RWPE1 (cell line): ENCODE measurements around the gene PDK3.

Source experiments
- CTCF ChIA-PET: fragments of 350-600 bp; sonication (Branson Sonifier 250); formaldehyde crosslinking; extraction: SDS; loops from one replicate; lab custom pipeline; 2021; lab: Yijun Ruan, JAX
- POLR2A ChIA-PET: fragments of 400-600 bp; formaldehyde crosslinking; extraction: SDS; loops from one replicate; lab custom pipeline; 2020; ENCODE audit warnings: antibody characterized with exemption; ENCODE audit not compliant: low non-redundant PET; lab: Yijun Ruan, JAX
- DNase-seq: peaks from one replicate; pipeline ENCODE4 v3.0.0; 2012; ENCODE audit warnings: low spot score
- H3K27ac ChIP-seq: fragments of 450-650 bp; 2 replicates; pipeline ENCODE4 v1.5.1; 2017
- CTCF ChIP-seq: fragments of 450-650 bp; conservative IDR thresholded peaks from 2 replicates; pipeline ENCODE4 v1.5.1; 2017; ENCODE audit warnings: low read depth, mild to moderate bottlenecking

Gene PDK3

GRCh38 chrX:24515447-24515846 lies 50.4 kb downstream of the PDK3 start:
- H3K27ac ChIP-seq = no peak overlapping the region
- TF ChIP-seq CTCF = no peak
- DNase-seq = no peak
- CTCF ChIA-PET = interaction anchor here (0.6 to 0.7 kb wide), 2 partner anchors 76 to 187 kb away, joined by 3 to 5 read pairs; no protein-coding TSS in a partner anchor
- POLR2A ChIA-PET = no interaction called here

GRCh38 chrX:24520472-24520871 lies 55.4 kb downstream of the PDK3 start:
- ChIA-PET POLR2A (no interaction called here), CTCF (no interaction called here)
- H3K27ac ChIP-seq = no peak overlapping the region
- no peak for TF ChIP-seq CTCF
- no peak for DNase-seq

- no peak overlapping the region for H3K27ac ChIP-seq
- ChIA-PET CTCF (no interaction called here), POLR2A (no interaction called here)
- TF ChIP-seq CTCF = no peak
- no peak for DNase-seq
These were observed 60.4 kb downstream of the PDK3 start for GRCh38 chrX:24525455-24525854.

DNA sequence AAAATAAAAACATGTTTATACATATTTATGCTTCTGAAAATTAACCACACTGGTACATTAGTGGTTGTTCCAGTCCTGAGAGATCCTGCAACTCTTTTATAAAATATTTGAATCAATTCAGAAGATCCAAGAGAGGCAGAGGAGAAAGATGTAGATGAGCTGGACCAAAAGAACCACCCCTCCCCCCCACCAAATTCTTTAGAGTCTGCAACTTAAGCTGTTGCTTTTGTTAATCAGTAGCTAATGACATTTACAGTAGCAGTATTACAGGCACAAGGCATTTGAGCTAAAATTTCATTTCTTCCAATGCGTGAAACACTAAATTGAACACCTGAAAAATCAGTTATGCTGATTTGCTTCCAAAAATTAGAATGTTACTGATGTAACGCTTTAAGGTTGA lies 61.5 kb downstream of the PDK3 start:
- ChIA-PET CTCF (no interaction called here), POLR2A (no interaction called here)
- DNase-seq = no peak
- H3K27ac ChIP-seq = no peak overlapping the region
- TF ChIP-seq CTCF = no peak

GRCh38 chrX:24528605-24529004 lies 63.5 kb downstream of the PDK3 start:
- TF ChIP-seq CTCF = no peak
- no peak for DNase-seq
- ChIA-PET POLR2A (no interaction called here), CTCF (no interaction called here)
- H3K27ac ChIP-seq = no peak overlapping the region

- no peak for DNase-seq
- no peak for TF ChIP-seq CTCF
- ChIA-PET POLR2A (no interaction called here), CTCF (interaction anchor here (0.8 kb wide), 1 partner anchor 189 kb away, joined by 6 read pairs; no protein-coding TSS in a partner anchor)
- H3K27ac ChIP-seq = no peak overlapping the region
These were observed 71.5 kb downstream of the PDK3 start for GRCh38 chrX:24536551-24536950.

GRCh38 chrX:24542756-24543155 lies 77.7 kb downstream of the PDK3 start:
- CTCF ChIA-PET = no interaction called here
- POLR2A ChIA-PET = no interaction called here
- TF ChIP-seq CTCF = no peak
- DNase-seq = no peak
- no peak overlapping the region for H3K27ac ChIP-seq
